Fibroblast of peridontal ligament (primary cell): ENCODE data around the gene BTBD2.

ENCODE experiments used
- DNase-seq: peaks from one replicate; pipeline ENCODE4 v3.0.0-alpha.2; 2010; ENCODE audit errors: extremely low read depth

Gene BTBD2

DNA sequence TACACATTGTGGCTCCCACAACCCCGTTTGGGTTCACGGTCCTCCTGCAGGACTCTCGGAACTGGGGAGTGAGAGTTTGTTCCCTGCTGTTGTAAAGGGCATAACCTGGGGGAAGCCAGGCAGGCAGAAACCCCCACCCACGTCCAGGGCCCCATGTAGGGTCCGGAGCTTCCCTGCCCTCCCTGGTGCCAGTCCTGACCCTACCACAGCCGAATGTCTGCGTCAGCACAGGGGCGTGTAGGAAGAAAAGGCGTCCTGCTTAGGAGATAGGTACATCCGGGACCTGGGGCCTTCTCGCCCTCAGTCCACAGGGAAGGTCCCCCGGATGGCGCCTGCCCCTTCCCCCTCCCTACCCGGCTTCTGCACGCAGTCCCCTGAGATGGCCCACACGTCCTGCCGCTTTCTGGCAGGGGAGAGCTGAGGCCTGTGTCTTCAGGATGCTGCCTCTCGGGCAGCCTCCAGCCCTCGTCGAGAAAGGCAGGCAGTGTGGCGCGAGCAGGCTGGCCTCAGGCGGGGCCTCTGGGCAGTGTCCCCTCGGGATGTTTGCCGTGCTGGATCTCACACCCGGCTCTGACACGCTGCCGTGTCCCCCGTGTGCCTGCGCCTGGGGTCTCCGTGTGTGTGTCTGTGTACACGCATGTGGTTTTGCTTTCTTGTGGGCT is 55.5 kb downstream of the BTBD2 start:
- DNase-seq: no peak

DNA sequence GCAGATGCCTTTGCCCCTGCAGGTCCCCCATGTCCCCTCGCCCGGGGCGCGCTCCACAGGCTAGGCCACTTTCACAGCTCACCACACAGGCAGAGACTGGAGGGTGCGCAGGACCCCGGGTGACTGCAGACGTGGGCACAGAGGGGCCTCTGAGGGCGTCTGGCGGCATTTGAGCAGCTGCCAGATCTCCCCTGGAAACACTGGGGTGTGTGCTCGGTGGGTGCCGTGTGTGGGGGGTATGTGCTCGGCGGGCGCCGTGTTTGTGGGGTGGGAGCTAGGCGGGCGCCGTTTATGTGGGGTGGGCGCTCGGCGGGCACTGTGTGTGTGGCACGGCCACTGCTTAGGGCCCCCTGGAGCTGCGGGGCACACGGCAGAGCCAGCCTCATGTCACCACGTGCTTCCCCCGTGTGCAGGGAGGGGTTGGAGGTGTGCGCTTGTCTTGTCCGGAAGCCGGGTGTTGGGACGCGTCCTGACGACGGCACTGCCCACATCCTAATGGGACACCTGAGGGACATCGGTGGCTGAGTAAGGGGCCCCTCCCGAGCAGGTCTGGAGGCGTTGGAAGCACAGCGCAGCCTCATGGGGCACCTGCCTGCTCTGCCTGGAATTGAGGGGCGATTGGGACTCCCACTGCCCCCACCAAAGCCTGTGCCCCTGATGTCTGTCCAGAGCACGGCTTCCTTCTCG is 57.8 kb downstream of the BTBD2 start:
- DNase-seq: no peak

DNA sequence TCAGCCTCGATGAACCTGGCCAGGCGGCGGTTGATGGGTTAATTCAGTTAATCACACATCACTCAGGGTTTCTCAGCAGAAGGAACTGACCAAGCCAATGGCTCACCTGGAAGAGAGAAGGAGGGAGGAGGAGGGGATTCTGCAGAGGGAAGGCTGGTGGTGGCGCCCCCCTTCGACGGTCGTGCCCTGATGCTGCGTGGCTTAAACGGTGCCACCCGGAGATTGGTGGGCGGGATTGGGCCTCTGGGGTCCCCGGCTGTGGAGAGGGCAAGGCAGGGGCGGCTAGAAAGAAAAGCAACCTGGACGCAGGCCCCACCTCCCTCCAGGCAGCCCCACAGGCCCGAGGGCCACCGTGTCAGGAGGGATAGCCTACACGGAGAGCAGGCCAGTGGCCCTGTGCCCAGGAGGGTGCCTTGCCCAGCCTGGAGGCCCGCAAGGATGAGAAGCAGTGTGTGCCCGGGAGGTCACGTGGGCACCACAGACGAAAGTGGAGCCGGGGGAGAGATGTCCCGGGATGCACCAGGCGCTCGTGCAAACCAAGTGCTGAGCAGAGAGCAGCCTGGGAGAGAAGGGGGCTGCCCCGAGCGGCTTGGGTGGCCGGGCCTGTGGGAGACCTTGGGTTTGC is 58.5 kb downstream of the BTBD2 start:
- DNase-seq: peak; percentile 25

DNA sequence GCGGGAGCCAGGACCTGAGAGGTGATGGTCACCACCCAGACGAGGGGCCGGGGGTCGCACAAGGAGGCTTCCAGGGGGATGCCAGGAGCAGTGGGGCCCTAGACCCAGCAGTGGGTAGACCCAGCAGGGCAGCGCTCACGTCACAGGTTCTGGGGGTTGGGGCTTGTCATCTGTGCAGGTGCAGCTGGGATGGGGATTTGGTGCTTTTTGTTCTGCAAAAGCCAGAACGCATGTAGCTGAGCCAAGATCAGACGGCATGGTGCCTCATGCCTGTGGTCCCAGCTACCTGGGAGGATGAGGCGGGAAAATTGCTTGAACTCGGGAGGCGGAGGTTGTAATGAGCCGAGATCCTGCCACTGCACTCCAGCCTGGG is 59.4 kb downstream of the BTBD2 start:
- DNase-seq: no peak

DNA sequence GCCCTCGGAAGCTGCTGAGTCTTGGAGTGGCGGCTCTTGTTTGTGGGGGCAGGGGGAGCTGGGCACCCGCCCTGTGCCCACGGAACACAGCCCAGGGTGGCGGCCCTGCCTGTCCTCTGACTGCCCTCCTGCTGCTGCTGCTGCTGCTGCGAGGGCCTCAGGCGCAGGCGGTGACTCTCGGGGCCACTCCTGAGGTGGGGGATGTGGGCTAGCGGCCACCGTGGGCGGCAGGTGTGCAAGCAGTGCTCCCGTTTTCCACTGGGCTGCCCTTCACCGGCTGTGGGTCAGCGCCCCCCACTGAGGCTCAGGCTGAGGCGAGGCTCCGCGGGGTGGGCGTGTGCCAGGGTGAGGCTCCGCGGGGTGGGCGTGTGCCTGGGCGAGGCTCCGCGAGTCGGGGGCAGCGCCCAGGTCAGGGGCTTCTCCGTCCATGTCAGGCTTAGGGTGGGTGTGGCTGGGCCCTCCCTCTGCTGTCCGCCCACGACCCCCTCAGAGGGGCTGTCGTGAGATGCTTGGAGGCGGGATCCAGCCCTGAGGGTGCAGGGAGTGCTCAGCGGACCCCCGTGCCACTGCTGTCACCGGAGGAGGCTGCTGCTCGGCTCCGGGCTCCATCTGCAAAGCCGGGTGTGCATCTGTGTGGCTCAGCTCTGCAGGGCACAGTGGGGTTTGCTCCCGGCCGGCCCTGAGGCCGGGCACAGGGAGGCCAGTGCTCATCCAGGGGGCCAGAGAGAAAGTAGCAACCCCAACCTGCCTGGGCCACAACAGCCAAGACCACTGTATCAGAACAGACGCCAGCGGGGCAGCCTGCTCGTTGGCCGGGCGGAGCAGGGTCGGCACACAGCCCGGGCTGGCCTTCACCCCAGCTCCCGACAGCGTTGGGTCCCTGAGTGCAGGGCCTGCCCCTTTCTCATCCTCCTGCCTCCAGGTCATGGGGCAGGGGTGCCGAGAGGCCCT is 60.1 kb downstream of the BTBD2 start:
- DNase-seq: no peak

DNA sequence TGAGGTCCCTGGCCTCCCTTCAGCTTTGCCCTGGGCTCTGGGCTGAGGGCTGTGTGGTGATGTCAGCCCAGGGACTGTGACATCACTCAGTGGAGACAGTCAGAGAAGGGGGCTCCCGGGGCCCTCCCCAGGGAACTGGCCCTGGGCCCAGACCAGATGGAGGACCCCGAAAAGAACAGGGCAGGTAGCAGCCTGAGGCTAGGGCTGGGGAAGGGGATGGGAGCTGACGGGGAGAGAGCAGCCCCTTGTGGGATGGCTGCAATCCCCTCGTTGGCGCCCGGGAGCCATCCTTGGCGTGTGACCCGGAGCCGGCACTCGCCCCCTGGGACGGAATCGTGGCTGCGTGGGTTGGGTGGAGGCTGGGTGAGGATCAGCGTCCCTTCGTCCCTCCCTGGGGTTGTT is 61.0 kb downstream of the BTBD2 start:
- DNase-seq: no peak

DNA sequence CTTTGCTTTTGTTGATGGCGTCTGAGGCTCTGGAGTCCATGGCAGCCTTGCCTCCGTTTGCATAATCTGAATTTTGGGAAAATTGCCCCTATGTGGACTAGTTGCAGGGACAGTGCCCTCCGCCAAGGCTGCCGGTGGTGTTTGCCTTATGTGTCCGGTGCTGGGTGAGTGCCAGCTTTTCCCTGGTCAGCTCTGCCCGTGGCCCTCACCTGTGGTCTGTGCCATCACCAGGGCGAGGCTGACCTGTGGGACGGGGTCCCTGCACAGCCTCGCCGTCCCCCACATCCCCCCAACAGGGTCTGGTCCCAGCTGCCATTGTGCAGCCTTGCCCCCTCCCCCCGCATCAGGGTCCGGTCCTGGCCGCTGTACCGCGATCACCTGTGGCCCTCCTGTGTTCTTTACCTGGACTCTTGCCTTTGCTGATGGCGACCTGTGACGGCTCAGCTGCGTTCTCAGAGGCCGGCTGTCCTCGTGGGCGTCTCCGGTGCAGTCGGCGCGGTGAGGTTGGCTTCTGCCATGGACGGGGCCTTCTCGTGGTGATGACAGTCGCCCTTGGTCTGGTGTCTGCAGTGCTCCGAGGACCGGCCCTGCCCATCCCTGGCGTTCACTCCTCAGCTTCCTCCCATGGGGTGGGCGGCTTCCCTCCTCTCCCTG is 61.9 kb downstream of the BTBD2 start:
- DNase-seq: no peak

DNA sequence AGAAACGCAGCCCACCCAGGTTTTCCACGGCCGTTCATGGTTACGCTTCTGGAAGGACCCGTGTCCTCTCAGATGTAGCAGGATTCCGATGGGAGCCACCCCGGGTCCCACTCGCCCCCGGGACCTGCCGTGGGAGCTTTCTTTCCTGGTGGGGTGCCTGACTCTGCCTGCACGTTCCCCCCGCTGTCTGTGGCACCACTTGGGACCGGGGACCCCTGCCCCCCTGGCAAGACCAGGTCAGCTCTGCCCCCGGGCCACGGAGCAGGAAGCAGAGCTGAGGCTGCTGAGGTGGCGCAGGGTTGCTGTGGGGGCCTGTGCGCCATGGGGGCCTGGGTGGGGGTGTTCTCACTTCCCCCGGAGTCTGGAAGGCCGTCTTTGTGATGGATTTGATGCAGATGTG is 62.5 kb downstream of the BTBD2 start:
- no peak for DNase-seq

DNA sequence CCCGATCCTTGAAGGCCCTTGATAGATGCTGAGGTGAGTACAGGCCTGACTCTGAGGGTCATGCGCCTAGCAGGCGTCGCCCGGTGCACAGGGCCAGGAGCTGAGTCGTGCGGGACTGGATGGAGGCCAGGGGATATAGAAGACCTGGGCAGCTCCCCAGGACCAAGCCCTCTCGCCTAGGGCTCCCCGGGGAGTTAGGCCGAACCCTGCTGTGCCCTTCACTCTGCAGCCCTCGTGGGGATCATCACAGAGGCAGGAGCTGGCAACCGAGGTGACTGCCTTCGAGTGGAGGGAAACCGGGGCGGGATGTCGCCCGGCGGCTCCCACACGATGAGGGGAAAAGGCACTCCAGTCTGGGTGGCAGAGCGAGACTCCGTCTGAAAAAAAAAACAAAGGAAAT is 62.9 kb downstream of the BTBD2 start:
- DNase-seq: no peak

DNA sequence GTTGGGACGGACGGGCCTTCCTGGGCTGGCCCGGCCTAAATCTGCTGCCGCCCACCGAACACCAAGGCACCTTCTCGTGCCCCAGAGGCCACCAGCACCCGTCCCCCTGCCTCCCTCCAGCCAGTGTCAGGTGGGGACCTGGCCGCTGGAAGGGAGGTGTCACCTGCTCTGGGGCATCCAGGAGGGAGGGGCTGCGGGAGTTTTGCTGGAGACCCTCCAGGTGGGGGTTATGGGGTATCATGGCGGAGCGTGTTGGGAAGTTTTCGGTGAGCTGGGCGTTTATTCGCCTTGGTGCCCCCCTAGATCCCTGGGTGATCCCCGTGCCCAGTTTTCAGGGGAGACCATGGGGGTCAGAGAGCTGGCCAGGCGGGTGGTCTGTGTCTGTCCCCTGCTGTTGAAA is 64.9 kb downstream of the BTBD2 start:
- DNase-seq: no peak

DNA sequence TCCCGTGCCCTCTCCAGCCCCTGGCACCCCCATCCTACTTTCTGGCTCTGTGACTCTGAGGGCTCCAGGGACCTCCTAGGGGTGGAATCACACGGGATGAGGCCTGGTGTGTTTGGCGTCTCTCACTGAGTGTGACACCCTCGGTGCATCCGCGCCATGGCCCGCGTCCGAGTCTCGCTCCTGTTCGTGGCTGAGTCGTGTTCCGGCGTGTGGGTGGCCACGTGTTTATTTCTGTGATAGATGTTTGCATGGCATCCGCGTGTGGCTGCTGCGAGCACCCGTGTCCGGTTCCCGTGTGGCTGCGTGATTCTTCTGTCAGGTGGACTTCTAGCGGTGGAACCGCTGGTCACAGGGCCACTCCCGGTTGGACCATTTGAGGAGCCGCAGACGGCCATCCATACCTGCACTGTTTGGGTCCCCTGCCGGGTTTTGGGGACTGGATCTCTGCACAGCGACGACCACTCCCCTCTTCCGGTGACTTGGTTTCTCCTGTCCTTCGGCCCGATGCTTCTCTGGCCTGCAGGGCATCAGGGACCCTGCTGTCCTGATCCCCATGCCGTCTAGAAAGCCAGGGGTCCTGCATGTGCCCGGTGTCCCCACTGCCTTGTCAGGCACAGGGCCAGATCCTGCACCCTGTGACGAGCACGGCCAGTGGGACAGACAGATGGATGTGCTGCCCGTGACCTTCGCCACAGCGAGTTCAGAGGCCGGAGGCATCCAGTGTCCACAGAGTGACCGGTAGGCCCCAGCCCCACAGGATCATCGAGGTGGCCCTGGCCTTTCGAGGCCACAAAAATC is 66.0 kb downstream of the BTBD2 start:
- DNase-seq: no peak

DNA sequence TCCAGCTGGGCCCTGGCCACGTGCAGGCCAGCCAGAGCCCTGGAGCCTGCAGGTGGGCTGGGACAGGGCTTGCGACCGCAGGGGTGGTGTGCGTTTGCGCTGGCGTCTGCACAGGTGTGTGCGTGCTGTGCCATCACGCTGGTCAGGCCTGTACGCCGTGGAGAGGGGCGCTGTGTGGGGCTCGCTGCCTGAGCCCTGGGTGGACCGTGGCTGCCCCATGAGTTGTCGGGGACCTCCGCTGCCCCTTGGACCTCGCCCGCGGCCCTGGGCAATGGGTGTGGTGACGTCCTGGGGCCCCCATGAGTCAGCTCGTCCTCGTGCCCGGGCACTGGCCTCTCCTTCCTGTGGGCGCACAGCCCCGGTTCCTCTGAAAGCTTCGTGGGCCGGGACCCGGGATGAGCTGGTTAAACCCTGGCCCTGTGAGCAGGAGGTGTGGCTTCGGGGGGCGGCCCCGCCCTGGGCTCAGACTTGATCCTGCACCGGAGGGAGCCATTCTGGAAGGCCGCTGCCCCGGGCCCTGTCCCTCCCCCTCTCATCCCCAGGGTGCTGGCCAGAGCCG is 67.8 kb downstream of the BTBD2 start:
- DNase-seq: no peak

DNA sequence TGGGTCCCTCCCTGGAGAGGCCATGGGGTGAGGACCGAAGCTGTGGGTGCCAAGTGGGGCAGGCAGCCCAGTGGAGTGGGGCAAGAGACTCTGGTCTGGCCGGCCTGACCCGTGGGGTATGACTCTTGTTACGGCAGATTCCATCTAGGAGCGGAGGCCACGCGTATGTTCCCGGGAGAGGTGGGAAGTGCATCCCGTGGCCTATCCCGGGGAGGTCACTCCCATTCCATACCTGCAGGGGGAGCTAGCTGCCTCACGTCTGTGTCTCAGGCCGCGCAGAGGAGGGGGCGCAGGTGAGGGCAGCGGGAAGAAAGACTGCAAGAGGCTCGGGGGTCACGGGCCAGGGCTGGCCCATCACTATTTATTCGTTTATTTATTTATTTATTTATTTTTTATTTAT is 69.6 kb downstream of the BTBD2 start:
- DNase-seq: no peak

DNA sequence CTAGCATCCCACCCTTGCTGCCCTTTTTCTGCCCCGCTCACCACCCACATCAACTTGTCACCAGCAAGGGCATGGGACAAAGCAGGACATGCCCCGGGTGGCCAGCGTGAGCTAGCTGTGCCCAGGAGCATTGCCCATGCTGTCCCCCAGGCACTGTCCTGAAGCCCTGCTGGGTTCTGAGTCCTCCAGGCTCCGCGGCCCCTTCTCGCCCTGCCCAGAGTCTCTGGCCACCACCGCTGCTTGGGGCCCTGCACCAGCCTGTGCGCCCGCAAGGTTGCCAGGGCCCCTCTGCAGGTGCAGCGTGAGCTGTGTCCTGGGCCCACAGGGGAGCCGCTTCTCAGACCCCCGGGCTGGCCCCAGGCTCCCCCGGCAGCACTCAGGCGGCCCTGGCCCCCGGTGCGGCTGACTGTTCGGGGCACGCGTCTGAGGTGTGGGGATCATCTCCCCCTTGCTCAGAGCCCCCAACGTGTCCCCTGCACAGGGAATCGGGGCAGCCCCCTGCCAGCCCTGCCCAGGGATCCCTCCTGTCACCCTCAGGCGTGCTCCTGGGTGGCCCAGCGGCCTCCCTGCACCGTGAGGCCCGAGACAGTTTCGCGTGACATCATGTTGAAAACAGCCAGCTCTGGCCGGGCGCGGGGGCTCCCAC is 70.5 kb downstream of the BTBD2 start:
- no peak for DNase-seq

DNA sequence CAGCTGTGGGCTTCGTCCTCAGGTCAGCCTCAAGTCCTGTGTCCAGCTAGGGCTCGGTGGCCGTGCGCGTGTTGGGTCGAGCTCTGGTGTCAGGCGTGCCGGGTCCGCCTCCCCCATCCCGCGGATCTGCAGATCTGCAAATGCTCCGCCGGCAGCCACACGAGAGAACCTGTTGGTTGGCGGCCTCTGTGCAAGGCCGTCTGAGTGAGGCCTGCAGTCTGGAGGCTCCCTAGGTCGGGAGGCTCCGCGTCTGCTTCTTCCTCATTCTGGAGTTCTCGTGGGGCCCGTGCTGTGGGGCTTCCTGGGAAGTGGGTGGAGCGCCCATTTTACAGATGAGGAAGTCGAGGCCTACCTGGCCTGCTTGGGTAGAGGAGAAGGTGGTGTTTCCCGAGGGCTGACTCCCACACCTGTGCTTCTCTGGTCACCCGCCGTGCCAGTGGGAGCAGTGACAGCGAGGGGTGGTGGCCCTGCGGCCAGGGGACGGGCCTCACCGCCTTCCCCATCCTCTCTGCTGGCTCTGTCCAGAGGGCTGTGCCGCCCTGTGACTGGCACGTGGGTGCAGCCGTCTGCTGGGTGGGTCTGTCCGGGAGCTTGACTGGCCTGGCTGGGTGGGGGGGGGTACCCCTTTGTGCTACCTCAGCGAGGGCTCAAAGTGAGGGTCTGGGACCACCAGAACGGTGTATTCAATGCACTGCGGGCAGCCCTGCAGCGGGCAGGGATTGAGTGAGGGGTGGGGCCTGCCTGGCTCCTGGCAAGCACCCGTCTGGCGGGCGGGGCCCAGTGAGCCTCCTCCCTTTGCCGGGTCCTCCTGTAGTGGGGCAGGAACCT is 71.2 kb downstream of the BTBD2 start:
- no peak for DNase-seq

DNA sequence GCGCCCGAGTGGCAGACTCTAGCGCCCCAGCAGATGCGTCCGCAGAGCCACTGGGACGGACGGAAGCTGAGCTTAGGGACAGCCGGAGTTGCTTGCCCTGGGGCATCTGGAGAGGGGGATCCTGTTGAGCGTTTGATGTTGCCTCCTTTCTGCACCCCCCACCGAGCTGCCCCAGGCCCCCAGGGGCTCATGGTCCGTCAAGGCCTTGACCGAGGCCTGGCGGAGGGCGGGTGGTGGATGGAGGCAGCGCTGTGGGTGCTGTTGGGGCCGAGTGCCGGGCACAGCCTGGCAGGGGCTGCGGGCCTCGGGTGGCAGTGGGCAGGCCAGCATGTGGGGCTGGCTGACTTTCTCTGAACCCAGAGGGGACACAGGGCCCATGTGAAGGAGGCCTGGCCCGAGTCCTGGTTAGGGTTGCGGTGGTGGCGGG is 71.8 kb downstream of the BTBD2 start:
- DNase-seq: no peak

DNA sequence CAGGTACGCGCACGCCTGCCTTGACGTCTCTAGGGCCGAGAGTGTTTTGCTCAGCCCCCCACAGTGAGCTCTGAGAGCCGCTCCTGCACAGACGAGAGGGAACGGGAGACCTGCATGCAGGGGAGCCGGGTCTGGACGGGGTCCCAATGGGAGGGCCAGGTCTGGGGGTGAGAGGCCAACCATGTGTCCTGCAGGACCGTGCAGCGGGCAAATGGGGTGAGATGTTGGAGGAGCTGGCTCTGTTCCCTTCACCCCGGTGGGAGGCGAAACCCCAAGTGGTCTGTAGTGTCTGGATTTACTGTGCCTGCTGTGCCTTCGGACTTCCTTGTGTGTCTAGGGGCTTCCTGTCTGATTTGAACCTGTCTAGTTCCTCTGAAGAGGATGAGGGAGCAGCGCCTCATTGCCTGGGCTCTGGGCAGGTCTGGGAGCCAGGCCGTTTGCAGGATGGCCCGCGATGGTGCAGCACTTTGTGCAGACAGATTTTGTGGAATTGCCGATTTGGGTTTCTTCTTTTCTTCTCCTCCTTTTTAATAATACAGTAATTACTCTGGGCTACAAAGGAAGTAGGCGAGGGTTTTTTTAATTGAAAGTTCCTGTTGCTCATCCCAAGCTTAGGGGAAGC is 72.5 kb downstream of the BTBD2 start:
- no peak for DNase-seq

DNA sequence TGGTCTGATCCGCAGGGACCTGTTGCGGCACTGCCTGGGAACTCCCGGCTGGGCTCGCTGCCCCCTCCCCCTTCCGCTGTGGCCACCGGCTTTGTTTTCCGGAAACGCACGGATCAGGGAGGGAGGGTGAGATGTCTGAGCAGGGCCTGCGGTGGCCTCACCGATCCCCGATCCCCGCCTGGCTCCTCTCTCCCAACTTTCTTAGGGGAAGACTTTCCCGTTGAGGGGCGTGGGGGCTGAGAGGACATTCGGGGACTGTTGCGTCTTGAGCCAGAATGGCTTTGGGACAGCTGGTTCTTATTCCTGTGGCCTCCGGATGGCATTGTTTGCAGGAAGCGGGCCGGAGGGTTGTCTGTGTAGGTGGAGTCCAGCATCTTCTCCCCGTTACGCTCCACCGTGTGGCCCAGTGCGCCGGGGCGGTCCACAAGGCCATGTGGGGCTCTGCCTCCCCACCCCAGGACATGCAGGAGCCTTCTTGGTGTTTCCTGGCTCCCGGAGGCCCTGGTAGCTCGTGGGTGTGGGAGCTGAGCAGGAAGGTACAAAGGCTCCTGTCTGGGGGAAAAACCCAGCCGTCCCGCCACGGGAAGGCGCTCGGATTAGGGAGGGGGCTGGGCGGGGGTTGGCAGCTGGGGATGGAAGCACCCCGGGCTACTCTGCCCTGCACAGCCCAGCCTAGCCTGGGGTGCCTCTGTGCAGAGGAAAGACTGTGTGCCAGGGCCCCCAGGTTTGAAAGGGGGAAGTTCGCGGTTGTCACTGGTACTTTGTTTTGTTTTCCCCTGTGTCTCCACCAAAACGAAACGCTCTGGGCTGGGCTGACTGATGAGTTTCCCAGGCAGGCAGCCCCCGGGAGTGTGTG is 73.2 kb downstream of the BTBD2 start:
- peak; percentile 36 for DNase-seq
